ENCODE results near the gene GOLPH3.

DNA sequence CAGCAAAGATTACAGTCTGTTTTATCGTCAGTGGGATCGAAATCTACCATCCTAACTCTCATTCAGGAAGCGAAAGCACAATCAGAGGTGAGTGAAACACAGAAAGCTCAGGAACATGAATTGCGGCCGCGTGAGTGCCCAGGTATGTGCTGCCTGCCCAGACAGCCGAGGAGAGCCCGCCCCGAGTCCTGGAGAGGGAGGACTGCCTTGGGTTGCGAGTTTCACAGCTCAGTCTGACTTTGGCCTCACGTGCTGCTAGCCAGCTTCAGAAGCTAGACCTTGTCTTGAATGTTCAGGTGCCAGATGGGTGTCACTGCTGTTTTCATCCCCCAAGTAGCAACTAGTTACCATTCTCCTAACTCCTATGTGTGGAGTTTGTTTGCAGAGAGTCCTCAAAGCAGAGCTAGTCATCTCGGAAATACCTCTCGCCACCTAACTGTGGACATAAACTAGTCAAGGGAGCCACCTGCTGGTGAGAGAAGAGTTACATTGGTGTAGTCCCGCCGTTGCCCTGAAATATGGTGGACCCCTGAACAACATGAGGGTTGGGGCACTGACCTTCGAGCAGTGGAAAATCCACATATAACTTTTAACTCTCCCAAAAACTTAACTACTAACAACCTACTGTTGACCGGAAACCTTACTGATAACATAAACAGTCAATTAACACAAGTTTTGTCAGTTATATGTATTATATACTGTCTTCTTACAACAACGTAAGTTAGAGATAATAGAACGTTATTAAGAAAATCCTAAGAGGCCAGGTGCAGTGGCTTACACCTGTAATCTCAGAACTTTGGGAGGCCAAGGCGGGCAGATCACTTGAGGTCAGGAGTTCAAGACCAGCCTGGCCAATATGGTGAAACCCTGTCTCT lies 80.9 kb downstream of the GOLPH3 start:
- TF ChIP-seq, protein P1, sequence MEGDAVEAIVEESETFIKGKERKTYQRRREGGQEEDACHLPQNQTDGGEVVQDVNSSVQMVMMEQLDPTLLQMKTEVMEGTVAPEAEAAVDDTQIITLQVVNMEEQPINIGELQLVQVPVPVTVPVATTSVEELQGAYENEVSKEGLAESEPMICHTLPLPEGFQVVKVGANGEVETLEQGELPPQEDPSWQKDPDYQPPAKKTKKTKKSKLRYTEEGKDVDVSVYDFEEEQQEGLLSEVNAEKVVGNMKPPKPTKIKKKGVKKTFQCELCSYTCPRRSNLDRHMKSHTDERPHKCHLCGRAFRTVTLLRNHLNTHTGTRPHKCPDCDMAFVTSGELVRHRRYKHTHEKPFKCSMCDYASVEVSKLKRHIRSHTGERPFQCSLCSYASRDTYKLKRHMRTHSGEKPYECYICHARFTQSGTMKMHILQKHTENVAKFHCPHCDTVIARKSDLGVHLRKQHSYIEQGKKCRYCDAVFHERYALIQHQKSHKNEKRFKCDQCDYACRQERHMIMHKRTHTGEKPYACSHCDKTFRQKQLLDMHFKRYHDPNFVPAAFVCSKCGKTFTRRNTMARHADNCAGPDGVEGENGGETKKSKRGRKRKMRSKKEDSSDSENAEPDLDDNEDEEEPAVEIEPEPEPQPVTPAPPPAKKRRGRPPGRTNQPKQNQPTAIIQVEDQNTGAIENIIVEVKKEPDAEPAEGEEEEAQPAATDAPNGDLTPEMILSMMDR (IDR thresholded peaks at IDR 0.05): peak; percentile 48 to 84 (median 72)
- no peak for TF ChIP-seq POLR2A (IDR thresholded peaks at IDR 0.05)
- peak; percentile 57 for TF ChIP-seq POLR2AphosphoS5 (IDR thresholded peaks at IDR 0.05)

All from prostate gland (tissue), 2 donors.